KMS-11 (cell line): ENCODE measurements around the gene USP47.

Experiments
- H2AFZ ChIP-seq: fragments of 200-600 bp; sonication (generic); 2 replicates; pipeline ENCODE4 v1.6.1; 2016; ENCODE audit warnings: antibody characterized with exemption, mixed run types, low read depth
- H3K27ac ChIP-seq: fragments of 200-600 bp; sonication (generic); 2 replicates; pipeline ENCODE4 v1.6.1; 2016; ENCODE audit warnings: mild to moderate bottlenecking, mixed run types
- H3K27me3 ChIP-seq: fragments of 200-600 bp; sonication (generic); 2 replicates; pipeline ENCODE4 v1.6.1; 2017; ENCODE audit warnings: mild to moderate bottlenecking, low read depth, mixed run types, moderate library complexity; ENCODE audit not compliant: insufficient read depth
- H3K36me3 ChIP-seq: fragments of 200-600 bp; sonication (generic); 2 replicates; pipeline ENCODE4 v1.6.1; 2017; ENCODE audit warnings: mild to moderate bottlenecking, mixed run types; ENCODE audit not compliant: insufficient read depth
- H3K4me1 ChIP-seq: fragments of 200-600 bp; sonication (generic); 2 replicates; pipeline ENCODE4 v1.6.1; 2016; ENCODE audit warnings: mild to moderate bottlenecking, low read depth, mixed run types; ENCODE audit not compliant: poor library complexity, severe bottlenecking
- H3K4me2 ChIP-seq: fragments of 200-600 bp; sonication (generic); 2 replicates; pipeline ENCODE4 v1.7.0; 2016; ENCODE audit warnings: mild to moderate bottlenecking, mixed run types
- H3K4me3 ChIP-seq: fragments of 200-600 bp; sonication (generic); IDR thresholded peaks from 2 replicates; pipeline ENCODE4 v1.6.1; 2017; ENCODE audit warnings: low read depth, low read length, mixed read lengths; ENCODE audit not compliant: insufficient read depth
- H3K79me2 ChIP-seq: fragments of 200-600 bp; sonication (generic); 2 replicates; pipeline ENCODE4 v1.6.1; 2016; ENCODE audit warnings: low read depth, mixed run types; ENCODE audit not compliant: insufficient read depth
- H3K9ac ChIP-seq: fragments of 200-600 bp; sonication (generic); 2 replicates; pipeline ENCODE4 v1.6.1; 2016; ENCODE audit warnings: mild to moderate bottlenecking, mixed run types
- H4K20me1 ChIP-seq: fragments of 200-600 bp; sonication (generic); 2 replicates; pipeline ENCODE4 v1.6.1; 2016; ENCODE audit warnings: mild to moderate bottlenecking, mixed run types; ENCODE audit not compliant: insufficient read depth
- CTCF ChIP-seq: fragments of 200-600 bp; sonication (generic); conservative IDR thresholded peaks from 2 replicates; pipeline ENCODE4 v1.6.1; 2017; ENCODE audit warnings: low read depth, mild to moderate bottlenecking, antibody characterized with exemption, low read length, moderate library complexity, mixed read lengths

The USP47 gene

GRCh38 chr11:11942668-11943067 is 100.9 kb downstream of the USP47 start:
- H3K27ac ChIP-seq = no peak overlapping the region
- H3K4me1 ChIP-seq = no peaks in the 10 kb centered on the region
- no peak overlapping the region for H3K4me3 ChIP-seq
- no peaks in the 10 kb centered on the region for H3K36me3 ChIP-seq
- H3K9ac ChIP-seq = no peak overlapping the region
- no peaks in the 10 kb centered on the region for H3K79me2 ChIP-seq
- H3K4me2 ChIP-seq = no peak overlapping the region
- H4K20me1 ChIP-seq = no peaks in the 10 kb centered on the region
- no peak for TF ChIP-seq CTCF
- no peak overlapping the region for H2AFZ ChIP-seq
- H3K27me3 ChIP-seq = no peaks in the 10 kb centered on the region

- Histone ChIP-seq H3K4me2 (no peak overlapping the region), H3K4me3 (no peak overlapping the region), H3K36me3 (no peaks in the 10 kb centered on the region), H3K27ac (no peak overlapping the region), H3K9ac (no peak overlapping the region), H3K27me3 (no peaks in the 10 kb centered on the region), H3K79me2 (no peaks in the 10 kb centered on the region), H3K4me1 (no peaks in the 10 kb centered on the region), H2AFZ (no peak overlapping the region), H4K20me1 (no peaks in the 10 kb centered on the region; the same call in 1 of the 2 replicates)
- no peak for TF ChIP-seq CTCF
These were observed 102.7 kb downstream of the USP47 start for GRCh38 chr11:11944444-11944843.

- Histone ChIP-seq H3K4me1 (no peaks in the 10 kb centered on the region), H3K79me2 (no peaks in the 10 kb centered on the region), H3K9ac (no peak overlapping the region), H3K4me2 (no peak overlapping the region), H4K20me1 (no peaks in the 10 kb centered on the region; the same call in 1 of the 2 replicates), H3K27me3 (no peaks in the 10 kb centered on the region), H2AFZ (no peak overlapping the region), H3K27ac (no peak overlapping the region), H3K36me3 (no peaks in the 10 kb centered on the region), H3K4me3 (no peak overlapping the region)
- no peak for TF ChIP-seq CTCF
These were observed 104.4 kb downstream of the USP47 start for GRCh38 chr11:11946180-11946579.

- Histone ChIP-seq H3K79me2 (no peaks in the 10 kb centered on the region), H4K20me1 (no peaks in the 10 kb centered on the region; the same call in 1 of the 2 replicates), H3K9ac (no peak overlapping the region), H3K27ac (no peak overlapping the region), H2AFZ (no peak overlapping the region), H3K4me2 (no peak overlapping the region), H3K4me1 (no peaks in the 10 kb centered on the region), H3K27me3 (no peaks in the 10 kb centered on the region), H3K36me3 (no peaks in the 10 kb centered on the region), H3K4me3 (no peak overlapping the region)
- no peak for TF ChIP-seq CTCF
These were observed 105.1 kb downstream of the USP47 start for GRCh38 chr11:11946878-11947277.
